Sigmoid colon (tissue), 7 donors: ENCODE results near the gene SFRP2. TPM values are rescaled to one million over a fixed set of nuclear protein-coding genes. Genes with fewer than 3 reads are reported as not detected.

Experiments used
- DNase-seq: peaks from one replicate; pipeline ENCODE4 v3.0.0-alpha.2; 2019
- H3K27ac ChIP-seq, 4 donors: fragments of 200-600 bp; sonication (generic); one replicate each; pipeline ENCODE4 v1.5.1; 2016 to 2019; ENCODE audit warnings: mild to moderate bottlenecking in 1 of 4
- H3K27me3 ChIP-seq, 3 donors: fragments of 200-600 bp; sonication (generic); one replicate each; pipeline ENCODE4 v1.5.1; 2019; ENCODE audit warnings: mild to moderate bottlenecking in 1 of 3
- H3K36me3 ChIP-seq, 4 donors: fragments of 200-600 bp; sonication (generic); one replicate each; pipeline ENCODE4 v1.5.1; 2016 to 2019
- H3K4me1 ChIP-seq, 4 donors: fragments of 200-600 bp; sonication (generic); one replicate each; pipeline ENCODE4 v1.5.1; 2017 to 2019
- H3K4me3 ChIP-seq, 4 donors: fragments of 200-600 bp; sonication (generic); one replicate each; pipeline ENCODE4 v1.5.1; 2017 to 2019; ENCODE audit warnings: mild to moderate bottlenecking in 2 of 4, moderate library complexity in 1 of 4
- H3K9me3 ChIP-seq, 4 donors: fragments of 200-600 bp in 3 of 4; sonication (generic) in 3 of 4; one replicate each; pipeline versions ENCODE4 v1.5.1 to v1.6.1; 2013 to 2019
- EP300 ChIP-seq, 4 donors: sonication (generic); formaldehyde crosslinking; IDR thresholded peaks; one replicate each; pipeline ENCODE4 v1.6.1; 2017; ENCODE audit warnings: antibody characterized with exemption in 4 of 4
- POLR2A ChIP-seq, 2 donors: fragments of 450-650 bp; IDR thresholded peaks; one replicate each; pipeline ENCODE4 v1.6.1; 2016; ENCODE audit warnings: antibody characterized with exemption in 2 of 2, mild to moderate bottlenecking in 2 of 2, moderate library complexity in 2 of 2
- POLR2AphosphoS5 ChIP-seq, 4 donors: sonication (generic); formaldehyde crosslinking; IDR thresholded peaks; one replicate each; pipeline ENCODE4 v1.6.1; 2017; ENCODE audit warnings: antibody characterized with exemption in 4 of 4
- WGBS, 2 donors: extraction: QIAGEN DNeasy Blood & Tissue Kit; methylation state at CpG; one replicate each; pipeline ENCODE4 v1.1.7; 2013; 5-methylcytosine and 5-hydroxymethylcytosine counted together
- intact Hi-C: fragments of 100-400 bp; cut with DNase I; formaldehyde crosslinking; loops from one replicate; pipeline ENCODE4 v1.15.1; 2023
- polyA plus RNA-seq, 3 donors: library from polyadenylated mRNA; stranded (reverse); fragments of 200-250 nt; gene quantifications; one replicate each; pipeline ENCODE4 v1.2.3, GENCODE V29; 2013
- total RNA-seq, 4 donors: library from RNA; depleted of rRNA; stranded (reverse); fragments of >200 nt; gene quantifications; one replicate each; pipeline ENCODE4 v1.1.0, GENCODE V29; 2016
- TF ChIP-seq, protein P1 (sequence below), 4 experiments: fragments of 450-650 bp in 3 of 4; fragments of 200-600 bp in 1 of 4; IDR thresholded peaks; one replicate each; pipeline ENCODE4 v1.5.1; 2016 to 2019; ENCODE audit warnings: antibody characterized with exemption in 4 of 4, mild to moderate bottlenecking in 3 of 4, moderate library complexity in 2 of 4
- donor health status: healthy with polysubstance abuse.
- donor health status: Bipolar disorder and iron deficiency.
- donor health status: healthy.

Gene SFRP2
- total and polyA plus RNA-seq, 7 donors = 2.0 to 64.8 (median 25.4) TPM; not detected in 1

DNA sequence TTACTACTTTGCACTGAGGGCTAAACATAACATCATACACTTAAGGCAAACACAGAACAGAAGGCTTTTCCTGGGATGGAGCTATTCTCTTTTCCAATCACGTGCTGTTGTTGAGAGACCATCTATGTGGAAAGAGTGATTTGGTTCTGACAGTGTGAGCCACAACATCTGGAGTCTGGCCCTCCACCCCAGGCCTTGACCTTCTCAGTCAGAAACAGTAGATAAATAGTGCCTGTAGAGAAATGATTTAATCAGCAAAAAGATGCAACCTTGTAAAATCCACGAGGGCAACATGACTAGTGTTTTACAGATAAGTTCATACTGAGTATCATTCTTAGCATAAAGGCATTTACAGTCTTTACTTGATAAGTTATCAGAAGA lies 10.8 kb upstream of the SFRP2 start:
- Histone ChIP-seq H3K27me3 (peaks cover 0 to 6% (median 0%) of the 10 kb centered on the region in 3 donors), H3K27ac (no peak overlapping the region), H3K9me3 (no peaks in the 10 kb centered on the region), H3K4me3 (no peak overlapping the region), H3K36me3 (no peaks in the 10 kb centered on the region), H3K4me1 (no peaks in the 10 kb centered on the region)
- intact Hi-C loops = loop anchor here (10.0 kb wide), 1 partner anchor 205 kb away; no protein-coding TSS in a partner anchor
- 46 to 55% methylated on average over 2 of the region's 2 CpGs for WGBS, 2 donors
- no peak for TF ChIP-seq EP300 (IDR thresholded peaks at IDR 0.05)
- TF ChIP-seq POLR2AphosphoS5 (IDR thresholded peaks at IDR 0.05) = no peak
- TF ChIP-seq POLR2A (IDR thresholded peaks at IDR 0.05) = no peak
- TF ChIP-seq, protein P1, sequence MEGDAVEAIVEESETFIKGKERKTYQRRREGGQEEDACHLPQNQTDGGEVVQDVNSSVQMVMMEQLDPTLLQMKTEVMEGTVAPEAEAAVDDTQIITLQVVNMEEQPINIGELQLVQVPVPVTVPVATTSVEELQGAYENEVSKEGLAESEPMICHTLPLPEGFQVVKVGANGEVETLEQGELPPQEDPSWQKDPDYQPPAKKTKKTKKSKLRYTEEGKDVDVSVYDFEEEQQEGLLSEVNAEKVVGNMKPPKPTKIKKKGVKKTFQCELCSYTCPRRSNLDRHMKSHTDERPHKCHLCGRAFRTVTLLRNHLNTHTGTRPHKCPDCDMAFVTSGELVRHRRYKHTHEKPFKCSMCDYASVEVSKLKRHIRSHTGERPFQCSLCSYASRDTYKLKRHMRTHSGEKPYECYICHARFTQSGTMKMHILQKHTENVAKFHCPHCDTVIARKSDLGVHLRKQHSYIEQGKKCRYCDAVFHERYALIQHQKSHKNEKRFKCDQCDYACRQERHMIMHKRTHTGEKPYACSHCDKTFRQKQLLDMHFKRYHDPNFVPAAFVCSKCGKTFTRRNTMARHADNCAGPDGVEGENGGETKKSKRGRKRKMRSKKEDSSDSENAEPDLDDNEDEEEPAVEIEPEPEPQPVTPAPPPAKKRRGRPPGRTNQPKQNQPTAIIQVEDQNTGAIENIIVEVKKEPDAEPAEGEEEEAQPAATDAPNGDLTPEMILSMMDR (IDR thresholded peaks at IDR 0.05) = no peak
- DNase-seq = peak; percentile 65

DNA sequence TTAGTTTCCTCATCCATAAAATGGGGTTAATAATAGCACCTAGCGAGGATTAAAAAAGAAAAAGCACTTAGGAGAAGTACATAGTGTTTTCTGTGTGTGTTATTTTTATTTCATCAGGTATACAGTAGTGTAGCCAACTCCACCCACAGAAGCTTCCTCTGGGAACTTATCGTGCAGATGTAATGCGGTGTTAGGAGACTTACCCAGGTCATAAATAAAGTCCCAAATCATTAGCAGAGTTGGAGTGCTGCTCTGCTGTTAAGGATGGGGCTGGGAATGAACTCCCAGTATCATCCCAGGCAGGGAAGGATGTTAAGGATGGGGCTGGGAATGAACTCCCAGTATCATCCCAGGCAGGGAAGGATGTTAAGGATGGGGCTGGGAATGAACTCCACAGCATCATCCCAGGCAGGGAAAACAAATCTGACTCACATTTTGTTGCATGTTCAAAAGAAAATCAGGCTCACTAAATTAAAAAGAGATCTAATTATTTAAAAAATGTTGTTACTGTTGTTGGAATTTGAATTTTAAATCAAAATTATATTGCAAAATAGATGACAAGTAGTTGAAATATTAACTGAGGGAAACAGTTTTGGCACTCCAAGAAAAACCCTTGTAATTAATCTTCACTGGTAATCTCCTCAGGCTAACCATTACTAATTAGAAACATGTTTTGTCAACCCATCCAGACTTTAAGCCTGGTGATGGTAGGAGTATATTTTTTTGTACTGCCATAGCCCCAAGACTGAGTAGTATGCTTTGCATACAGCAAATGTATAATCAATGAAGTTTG lies 10.2 kb upstream of the SFRP2 start:
- no peak for DNase-seq
- H3K27ac ChIP-seq = no peak overlapping the region
- H3K36me3 ChIP-seq = no peaks in the 10 kb centered on the region
- intact Hi-C loops = loop anchor here (10.0 kb wide), 1 partner anchor 206 kb away; no protein-coding TSS in a partner anchor
- 73 to 77% methylated on average over 3 of the region's 3 CpGs for WGBS, 2 donors
- H3K4me3 ChIP-seq = no peak overlapping the region
- H3K4me1 ChIP-seq = no peaks in the 10 kb centered on the region
- H3K9me3 ChIP-seq = no peaks in the 10 kb centered on the region
- TF ChIP-seq, protein P1 (IDR thresholded peaks at IDR 0.05) = no peak
- no peak for TF ChIP-seq POLR2A (IDR thresholded peaks at IDR 0.05)
- TF ChIP-seq EP300 (IDR thresholded peaks at IDR 0.05) = no peak
- TF ChIP-seq POLR2AphosphoS5 (IDR thresholded peaks at IDR 0.05) = no peak
- H3K27me3 ChIP-seq = peaks cover 0 to 6% (median 0%) of the 10 kb centered on the region in 3 donors

DNA sequence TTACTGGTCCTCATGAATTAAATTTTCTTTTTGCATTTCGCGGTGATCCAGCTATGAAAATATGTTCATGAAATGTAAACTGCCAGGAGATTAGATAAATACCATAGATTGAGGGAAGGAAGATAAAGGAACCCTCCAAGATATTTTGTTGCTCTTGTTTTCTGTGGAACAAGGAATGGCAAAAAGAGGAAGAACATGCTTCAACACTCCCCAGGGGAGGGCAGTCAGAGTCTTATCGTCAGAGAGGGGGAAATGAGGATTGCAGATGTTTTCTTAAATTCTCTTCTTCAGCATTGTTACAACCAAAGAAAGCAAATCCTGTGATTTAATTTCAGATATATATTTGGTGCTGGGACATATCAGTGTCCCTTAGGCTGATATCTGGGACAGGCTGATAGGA lies 9.5 kb upstream of the SFRP2 start:
- no peak for DNase-seq
- intact Hi-C loops = loop anchor here (10.0 kb wide), 1 partner anchor 206 kb away; no protein-coding TSS in a partner anchor
- peaks cover 0 to 6% (median 0%) of the 10 kb centered on the region in 3 donors for H3K27me3 ChIP-seq
- H3K4me3 ChIP-seq = no peak overlapping the region
- TF ChIP-seq POLR2AphosphoS5 (IDR thresholded peaks at IDR 0.05) (no peak), POLR2A (IDR thresholded peaks at IDR 0.05) (no peak), EP300 (IDR thresholded peaks at IDR 0.05) (no peak)
- TF ChIP-seq, protein P1 (IDR thresholded peaks at IDR 0.05) = no peak
- no peaks in the 10 kb centered on the region for H3K36me3 ChIP-seq
- H3K9me3 ChIP-seq = no peaks in the 10 kb centered on the region
- H3K27ac ChIP-seq = no peak overlapping the region
- 48 to 54% methylated on average over 3 of the region's 3 CpGs for WGBS, 2 donors
- H3K4me1 ChIP-seq = no peaks in the 10 kb centered on the region

DNA sequence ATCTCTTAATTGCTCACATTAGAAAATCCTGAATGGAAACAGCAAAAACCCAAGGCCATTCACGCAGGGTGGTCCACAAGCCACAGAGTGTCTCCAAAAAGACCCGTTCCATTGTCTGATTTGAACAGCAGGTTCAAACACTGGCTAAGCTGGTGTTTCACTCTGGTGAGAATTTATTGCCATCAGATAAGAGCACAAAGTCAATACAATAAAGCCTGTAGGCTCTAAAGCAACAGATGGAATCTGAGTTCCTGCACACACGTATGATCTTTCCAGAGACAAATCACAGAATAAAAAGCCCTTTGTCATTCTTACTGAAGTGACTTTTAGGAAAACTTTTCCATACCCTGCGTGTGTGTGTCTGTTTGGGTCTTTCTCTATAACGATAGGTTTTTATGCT lies 5.1 kb upstream of the SFRP2 start:
- TF ChIP-seq EP300 (IDR thresholded peaks at IDR 0.05) (no peak), POLR2AphosphoS5 (IDR thresholded peaks at IDR 0.05) (no peak), POLR2A (IDR thresholded peaks at IDR 0.05) (no peak)
- peaks cover 32 to 51% (median 42%) of the 10 kb centered on the region in 3 donors for H3K27me3 ChIP-seq
- H3K4me3 ChIP-seq = no peak overlapping the region
- H3K9me3 ChIP-seq = no peaks in the 10 kb centered on the region
- intact Hi-C loops = loop anchor here (10.0 kb wide), 1 partner anchor 211 kb away; no protein-coding TSS in a partner anchor
- H3K36me3 ChIP-seq = no peaks in the 10 kb centered on the region
- peaks cover 0 to 38% (median 31%) of the 10 kb centered on the region in 4 donors for H3K4me1 ChIP-seq
- DNase-seq = no peak
- no peak overlapping the region for H3K27ac ChIP-seq
- 19 to 45% methylated on average over 5 of the region's 5 CpGs for WGBS, 2 donors

DNA sequence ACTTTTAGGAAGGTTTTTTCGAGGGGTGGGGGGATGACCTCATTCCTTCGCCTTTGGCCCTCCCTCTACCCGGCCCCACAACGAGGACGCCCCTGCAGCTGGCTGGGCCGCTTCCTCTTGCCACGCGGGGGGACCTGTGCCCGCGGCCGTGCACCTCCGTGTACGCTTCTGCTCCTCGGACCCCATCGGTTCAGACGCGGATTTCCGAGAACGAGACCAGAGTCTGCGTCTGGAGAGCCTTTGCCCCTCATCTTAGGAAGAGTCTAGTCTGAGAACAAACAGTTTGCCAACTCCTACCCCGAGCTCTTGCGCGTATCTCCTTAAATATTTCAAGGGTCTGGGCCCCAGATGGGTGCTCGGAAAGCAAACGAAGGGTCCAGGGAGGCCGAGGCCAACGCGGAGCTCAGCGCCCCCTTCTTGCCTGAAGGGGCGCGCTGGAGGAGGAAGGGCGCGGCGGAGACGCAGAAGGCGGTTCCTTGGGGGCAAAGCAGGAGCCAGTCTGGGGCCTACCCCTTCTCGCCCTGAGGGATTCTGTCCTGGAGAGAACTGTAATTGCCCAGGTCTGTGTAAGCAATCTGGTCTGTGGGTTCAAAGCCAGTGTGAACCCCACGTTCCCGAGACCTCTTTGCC lies 3.9 kb upstream of the SFRP2 start:
- no peak for DNase-seq
- Histone ChIP-seq H3K4me3 (peak overlapping the region; percentile 13 to 44 (median 34)), H3K27me3 (peaks cover 40 to 63% (median 54%) of the 10 kb centered on the region in 3 donors), H3K4me1 (peaks cover 0 to 45% (median 38%) of the 10 kb centered on the region in 4 donors), H3K27ac (no peak overlapping the region), H3K36me3 (no peaks in the 10 kb centered on the region), H3K9me3 (no peaks in the 10 kb centered on the region)
- TF ChIP-seq POLR2AphosphoS5 (IDR thresholded peaks at IDR 0.05) (no peak), POLR2A (IDR thresholded peaks at IDR 0.05) (no peak), EP300 (IDR thresholded peaks at IDR 0.05) (no peak)
- TF ChIP-seq, protein P1 (IDR thresholded peaks at IDR 0.05) = no peak
- 13 to 34% methylated on average over 39 of the region's 39 CpGs for WGBS, 2 donors
- intact Hi-C loops = loop anchor here (10.0 kb wide), 1 partner anchor 212 kb away; no protein-coding TSS in a partner anchor
